Activated CD4-positive, CD25-positive, alpha-beta regulatory T cell treated with anti-CD3 and anti-CD28 coated beads, Interleukin-2, amount 50 U/mL, for 72 hours (primary cell): ENCODE data around the gene GRAMD2B.
"Not testable (repeated sequence)": the region's sequence is repeated elsewhere in the genome, so short reads cannot be mapped to it uniquely, and the experiment has no call there.

Experiments
- DNase-seq: peaks from one replicate; pipeline ENCODE4 v3.0.0; 2021

GRAMD2B gene

GRCh38 chr5:126422994-126423788 lies at the start of gene GRAMD2B:
TSS of gene GRAMD2B (plus strand) at chr5:126423409. CDS start at chr5:126423607, 198 bp downstream.
- DNase-seq, result peak; percentile 65

GRCh38 chr5:126374109-126374416 lies 49.1 kb upstream of the GRAMD2B start:
- no peak for DNase-seq

DNA sequence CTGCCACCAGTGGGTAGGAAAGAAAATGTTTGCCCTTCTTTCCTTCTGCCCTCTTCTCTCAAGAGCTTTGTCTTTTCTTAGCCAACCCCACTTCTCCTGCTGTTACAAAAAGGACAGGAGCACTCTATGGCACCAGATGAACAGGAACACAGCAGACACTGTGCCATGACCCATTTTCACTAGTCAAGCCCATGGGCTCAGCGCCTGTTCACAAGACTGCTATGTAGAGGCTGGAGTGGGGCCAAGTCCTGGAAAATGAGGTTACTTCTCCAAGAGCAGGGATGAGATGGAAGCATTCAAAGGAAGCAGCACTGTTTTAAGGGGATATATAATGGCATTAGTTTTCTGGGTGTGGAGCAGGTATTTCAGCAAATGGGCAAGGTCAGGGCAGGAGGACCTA lies 46.8 kb upstream of the GRAMD2B start:
- DNase-seq, result no peak

DNA sequence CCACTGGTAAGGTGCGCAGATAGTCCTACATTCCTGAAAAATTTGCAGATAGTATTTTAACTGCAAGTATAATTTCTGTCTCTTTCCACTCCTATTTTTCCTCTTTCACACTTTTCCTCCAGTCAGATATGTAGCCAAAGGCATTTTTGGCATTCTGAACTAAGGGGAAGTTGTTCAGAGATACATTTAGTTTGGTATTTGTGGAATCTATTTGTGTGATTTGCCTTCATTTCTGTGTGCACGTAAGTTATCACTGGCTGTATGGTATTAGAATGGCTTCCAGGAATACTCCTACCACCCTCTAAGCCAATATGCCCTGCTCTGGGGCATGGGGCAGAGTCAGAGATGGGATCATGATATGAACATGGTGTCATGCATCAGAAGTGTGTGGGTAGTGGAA lies 45.8 kb upstream of the GRAMD2B start:
- DNase-seq, result no peak

GRCh38 chr5:126380316-126380715 lies 42.9 kb upstream of the GRAMD2B start:
- not testable (repeated sequence) for DNase-seq

DNA sequence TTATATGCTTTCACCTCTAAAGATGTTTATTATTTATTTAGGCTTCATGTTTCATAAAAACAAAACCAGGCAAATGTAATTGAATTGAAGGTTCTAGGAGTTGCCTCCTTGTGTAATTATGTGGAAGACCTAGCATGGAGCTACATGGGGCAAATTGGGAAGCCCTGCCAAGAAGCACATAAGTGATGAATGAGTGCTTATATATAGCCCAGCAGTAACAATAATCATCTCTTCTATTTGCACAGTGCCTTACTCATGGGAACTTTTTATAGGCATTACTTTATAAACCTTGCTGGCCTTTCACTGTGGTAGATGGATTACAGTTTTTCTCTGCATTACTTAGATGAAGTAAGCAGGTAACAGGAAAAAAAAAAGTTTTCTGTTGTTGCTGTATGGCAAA lies 40.0 kb upstream of the GRAMD2B start:
- no peak for DNase-seq

DNA sequence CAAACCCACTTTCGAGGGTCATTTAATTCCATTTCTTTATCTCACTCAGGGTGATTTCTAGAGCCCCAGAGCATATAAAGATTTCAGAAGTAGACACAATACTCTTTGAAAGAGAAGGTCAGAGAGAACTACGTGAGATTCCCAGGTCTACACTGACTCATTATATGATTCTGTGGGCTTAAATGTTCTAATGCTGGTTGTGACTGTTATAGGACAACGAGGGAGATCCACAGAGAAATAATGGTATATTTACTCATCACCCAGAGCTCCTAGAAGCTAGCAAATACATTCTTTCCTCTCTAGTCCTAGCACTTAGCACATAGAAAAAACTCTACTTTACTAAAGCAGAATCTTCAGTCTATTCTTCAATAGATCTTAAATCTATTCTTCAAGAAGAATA lies 39.4 kb upstream of the GRAMD2B start:
- DNase-seq, result no peak

DNA sequence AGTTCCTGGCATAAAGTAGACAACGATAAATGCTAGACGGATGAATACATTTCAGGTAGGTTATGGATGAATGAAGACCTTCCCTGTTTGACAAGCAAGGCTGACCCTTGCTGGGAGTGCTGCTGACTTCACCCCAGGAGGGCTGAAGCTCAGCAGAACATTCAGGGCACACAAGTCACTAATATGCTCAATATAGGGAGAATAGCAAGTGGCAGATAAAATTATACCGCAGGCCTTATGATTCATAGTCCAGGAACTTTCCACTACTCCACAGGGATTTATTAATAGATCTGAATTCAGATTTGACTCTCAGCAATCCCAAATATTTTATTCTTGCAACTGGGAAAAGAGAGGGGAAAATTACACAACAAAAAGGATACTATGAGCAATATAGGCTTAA lies 38.2 kb upstream of the GRAMD2B start:
- DNase-seq, result no peak

DNA sequence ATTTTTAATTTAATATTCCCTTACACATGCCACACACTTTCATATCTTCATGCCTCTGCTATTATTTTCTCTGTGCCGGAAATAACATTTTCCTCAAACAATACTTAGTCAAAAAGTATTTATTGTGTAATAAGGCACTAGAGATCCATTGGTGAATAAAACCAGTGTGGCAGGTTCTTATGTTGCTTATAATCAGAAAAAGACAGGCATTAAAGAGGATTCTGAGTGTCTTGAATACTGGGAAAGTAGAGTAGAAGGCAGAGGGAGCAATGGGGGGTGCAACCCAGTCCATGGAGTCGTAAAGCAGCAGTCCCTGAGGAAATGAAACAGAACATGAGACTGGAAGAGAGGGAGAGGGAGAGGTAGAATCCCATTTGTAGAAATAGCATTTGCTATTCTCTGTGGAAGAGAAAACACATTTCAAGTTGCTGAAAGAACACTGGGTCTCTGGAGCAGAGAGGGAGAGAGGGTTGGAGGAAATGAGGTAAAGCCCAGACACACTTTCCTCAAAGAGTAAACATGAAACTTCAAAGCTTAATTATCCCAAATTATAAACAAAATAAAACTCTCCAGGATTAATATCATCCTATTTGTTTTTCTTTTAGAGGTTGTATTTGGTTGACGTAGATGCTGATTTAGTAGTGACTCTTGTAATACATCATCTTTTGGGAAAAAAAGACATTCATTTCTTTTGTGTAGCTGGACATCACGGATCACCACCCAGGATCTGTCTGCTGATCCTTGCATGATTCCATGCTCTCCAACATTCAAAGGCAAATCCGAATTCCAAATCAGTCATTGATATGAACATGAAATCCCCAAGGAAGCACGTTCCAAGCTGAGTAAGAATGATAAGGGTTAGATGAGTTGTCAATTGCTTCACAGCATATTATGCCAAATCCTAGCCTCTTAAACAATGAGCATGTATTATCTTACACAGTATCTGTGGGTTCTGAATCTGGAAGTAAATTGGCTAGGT lies 37.4 kb upstream of the GRAMD2B start:
- DNase-seq, result no peak

DNA sequence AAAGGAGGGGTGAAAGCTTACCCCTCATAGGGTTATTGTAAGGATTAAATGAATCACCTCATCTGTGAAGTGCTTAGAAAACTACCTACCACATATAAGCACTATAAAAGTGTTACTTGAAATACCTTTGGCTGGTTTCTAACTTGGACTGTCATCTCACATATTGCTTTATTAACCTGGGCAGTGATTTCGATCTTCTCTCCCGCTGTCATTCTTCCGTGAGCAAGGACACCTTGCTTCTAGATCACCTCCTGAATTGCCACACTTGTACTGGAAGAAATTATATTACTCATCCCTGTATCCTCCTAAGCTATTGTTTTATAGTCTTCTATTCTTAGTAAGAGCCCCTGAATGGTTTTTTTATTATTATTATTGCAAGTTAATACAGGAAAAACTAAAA lies 34.0 kb upstream of the GRAMD2B start:
- no peak for DNase-seq

DNA sequence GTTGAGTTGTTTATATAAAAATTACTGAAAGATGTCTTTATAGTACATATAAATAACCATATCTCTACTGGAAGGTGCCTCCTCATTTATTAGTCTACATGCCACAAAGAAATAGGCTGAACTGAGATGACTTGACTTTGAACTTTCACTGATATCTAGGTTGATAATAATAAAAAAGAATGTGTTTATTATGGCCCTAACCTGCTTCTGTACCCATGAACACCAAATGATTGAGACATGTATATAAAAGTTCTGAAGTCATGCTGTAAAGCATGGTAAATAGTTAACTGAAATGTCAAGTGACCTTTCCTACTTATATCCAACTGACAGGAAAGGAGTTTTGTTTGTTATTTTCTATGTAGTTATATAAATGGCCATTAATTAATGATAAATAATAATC lies 33.2 kb upstream of the GRAMD2B start:
- no peak for DNase-seq

- DNase-seq, result no peak
These were observed 31.8 kb upstream of the GRAMD2B start for GRCh38 chr5:126391386-126391785.

DNA sequence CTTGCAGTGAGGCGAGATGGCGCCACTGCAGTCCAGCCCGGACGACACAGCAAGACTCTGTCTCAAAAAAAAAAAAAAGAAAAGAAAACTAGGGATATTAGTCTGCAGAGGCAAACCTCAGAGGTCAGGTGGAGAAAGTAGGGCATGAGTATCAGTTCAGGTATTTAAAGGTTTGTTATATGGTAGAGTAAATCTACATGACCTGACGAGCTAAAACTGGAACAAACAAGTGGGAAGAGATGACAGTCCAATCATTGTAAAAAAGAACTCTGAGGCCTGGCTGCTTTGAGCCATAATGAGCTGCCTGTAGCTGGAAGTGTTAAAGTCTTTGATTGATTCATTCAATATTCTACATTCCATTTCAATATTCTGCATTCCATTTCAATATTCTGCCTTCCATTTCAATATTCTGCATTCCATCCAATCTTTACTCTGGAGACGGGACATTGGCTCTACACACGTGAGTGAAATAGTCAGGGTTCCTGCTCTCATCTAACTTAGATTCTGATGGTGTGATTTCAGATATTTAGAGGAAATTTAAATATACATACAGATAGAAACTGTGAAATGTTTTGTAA lies 28.9 kb upstream of the GRAMD2B start:
- no peak for DNase-seq

GRCh38 chr5:126395198-126395597 lies 28.0 kb upstream of the GRAMD2B start:
- no peak for DNase-seq

GRCh38 chr5:126395605-126396004 lies 27.6 kb upstream of the GRAMD2B start:
- no peak for DNase-seq

DNA sequence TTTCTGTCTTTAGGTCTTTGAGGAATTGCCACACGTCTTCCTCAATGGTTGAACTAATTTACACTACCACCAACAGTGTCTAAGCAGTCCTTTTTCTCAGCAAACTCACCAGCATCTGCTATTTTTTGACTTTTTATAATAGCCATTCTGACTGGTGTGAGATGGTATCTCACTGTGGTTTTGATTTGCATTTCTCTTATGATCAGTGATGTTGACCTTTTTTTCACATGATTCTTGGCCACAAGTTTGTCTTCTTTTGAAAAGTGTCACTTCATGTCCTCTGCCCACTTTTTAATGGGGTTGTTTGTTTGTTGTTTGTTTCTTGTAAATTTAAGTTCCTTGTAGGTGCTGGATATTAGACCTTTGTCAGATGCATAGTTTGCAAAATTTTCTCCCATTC lies 26.5 kb upstream of the GRAMD2B start:
- DNase-seq, result not testable (repeated sequence)

DNA sequence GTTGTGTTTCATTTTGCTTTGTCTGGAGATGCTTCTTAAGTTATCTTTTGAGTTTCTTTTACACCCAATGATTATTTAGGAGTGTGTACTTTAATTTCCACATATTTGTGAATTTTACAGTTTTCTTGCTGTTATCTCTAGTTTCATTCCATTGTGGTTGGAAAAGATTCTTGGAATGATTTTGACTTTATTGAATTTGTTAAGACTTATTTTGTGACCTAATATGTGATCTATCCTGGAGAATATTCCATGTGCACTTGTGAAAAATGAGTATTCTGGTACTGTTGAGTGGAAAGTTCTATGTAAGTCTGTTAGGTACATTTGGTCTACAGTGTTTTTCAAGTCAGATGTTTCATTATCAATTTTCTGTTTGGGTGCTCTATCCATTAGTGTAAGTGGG lies 24.4 kb upstream of the GRAMD2B start:
- no peak for DNase-seq

DNA sequence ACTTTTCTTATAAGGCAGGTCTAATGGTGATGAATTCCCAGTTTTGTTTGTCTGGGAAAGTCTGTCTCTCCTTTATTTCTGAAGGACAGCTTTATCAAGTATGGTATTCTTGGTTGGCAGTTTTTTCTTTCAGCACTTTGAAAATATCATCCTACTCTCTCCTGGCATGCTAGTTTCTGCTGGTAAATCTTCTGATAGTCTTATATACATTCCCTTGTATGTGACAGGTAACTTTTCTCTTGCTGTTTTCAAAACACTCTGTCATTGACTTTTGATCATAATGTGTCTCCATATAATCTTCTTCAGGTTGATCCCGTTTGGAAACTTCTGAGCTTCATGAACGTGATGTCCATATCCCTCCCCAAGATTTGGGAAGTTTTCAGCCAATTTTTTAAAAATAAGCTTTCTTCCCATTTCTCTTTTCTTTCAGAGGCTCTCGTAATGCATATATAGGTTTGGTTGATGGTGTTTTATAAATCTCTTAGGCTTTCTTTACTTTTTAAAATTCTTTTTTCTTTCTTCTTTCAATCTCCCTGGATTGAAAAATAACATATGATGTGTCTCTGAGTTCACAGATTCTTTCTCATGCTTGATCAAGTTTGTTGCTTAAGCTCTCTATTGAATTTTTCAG lies 22.5 kb upstream of the GRAMD2B start:
- no peak for DNase-seq

GRCh38 chr5:126402621-126403555 lies 20.3 kb upstream of the GRAMD2B start:
- DNase-seq, result no peak

GRCh38 chr5:126403876-126404275 lies 19.3 kb upstream of the GRAMD2B start:
- DNase-seq, result no peak

DNA sequence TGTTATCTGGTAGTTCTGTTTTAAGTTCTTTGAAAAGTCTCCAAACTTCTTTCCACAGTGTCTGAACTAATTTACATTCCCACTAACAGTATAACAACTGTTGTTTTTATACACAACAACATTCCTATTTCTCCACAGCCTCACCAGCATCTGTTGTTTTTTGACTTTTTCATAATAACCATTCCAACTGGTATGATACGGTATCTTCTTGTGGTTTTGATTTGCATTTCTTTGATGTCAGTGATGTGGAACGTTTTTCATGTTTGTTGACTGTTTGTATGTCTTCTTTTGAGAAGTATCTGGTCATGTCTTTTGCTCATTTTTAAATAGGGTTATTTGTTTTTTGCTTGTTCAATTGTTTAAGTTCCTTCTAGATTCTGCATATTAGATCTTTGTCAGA lies 12.6 kb upstream of the GRAMD2B start:
- no peak for DNase-seq

GRCh38 chr5:126413856-126414255 lies 9.4 kb upstream of the GRAMD2B start:
- no peak for DNase-seq
